ENCODE measurements around the gene PTGER2.

DNA sequence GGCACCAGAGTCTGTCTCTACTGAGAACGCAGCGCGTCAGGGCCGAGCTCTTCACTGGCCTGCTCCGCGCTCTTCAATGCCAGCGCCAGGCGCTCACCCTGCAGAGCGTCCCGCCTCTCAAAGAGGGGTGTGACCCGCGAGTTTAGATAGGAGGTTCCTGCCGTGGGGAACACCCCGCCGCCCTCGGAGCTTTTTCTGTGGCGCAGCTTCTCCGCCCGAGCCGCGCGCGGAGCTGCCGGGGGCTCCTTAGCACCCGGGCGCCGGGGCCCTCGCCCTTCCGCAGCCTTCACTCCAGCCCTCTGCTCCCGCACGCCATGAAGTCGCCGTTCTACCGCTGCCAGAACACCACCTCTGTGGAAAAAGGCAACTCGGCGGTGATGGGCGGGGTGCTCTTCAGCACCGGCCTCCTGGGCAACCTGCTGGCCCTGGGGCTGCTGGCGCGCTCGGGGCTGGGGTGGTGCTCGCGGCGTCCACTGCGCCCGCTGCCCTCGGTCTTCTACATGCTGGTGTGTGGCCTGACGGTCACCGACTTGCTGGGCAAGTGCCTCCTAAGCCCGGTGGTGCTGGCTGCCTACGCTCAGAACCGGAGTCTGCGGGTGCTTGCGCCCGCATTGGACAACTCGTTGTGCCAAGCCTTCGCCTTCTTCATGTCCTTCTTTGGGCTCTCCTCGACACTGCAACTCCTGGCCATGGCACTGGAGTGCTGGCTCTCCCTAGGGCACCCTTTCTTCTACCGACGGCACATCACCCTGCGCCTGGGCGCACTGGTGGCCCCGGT, 46.4 kb upstream of the PTGER2 start, which contains the start of gene PTGDR:
- TF ChIP-seq, protein P1, sequence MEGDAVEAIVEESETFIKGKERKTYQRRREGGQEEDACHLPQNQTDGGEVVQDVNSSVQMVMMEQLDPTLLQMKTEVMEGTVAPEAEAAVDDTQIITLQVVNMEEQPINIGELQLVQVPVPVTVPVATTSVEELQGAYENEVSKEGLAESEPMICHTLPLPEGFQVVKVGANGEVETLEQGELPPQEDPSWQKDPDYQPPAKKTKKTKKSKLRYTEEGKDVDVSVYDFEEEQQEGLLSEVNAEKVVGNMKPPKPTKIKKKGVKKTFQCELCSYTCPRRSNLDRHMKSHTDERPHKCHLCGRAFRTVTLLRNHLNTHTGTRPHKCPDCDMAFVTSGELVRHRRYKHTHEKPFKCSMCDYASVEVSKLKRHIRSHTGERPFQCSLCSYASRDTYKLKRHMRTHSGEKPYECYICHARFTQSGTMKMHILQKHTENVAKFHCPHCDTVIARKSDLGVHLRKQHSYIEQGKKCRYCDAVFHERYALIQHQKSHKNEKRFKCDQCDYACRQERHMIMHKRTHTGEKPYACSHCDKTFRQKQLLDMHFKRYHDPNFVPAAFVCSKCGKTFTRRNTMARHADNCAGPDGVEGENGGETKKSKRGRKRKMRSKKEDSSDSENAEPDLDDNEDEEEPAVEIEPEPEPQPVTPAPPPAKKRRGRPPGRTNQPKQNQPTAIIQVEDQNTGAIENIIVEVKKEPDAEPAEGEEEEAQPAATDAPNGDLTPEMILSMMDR (IDR thresholded peaks at IDR 0.05) = no peak
- no peak for TF ChIP-seq POLR2A (IDR thresholded peaks at IDR 0.05)

Data from tibial nerve (tissue), 3 donors.